NCI-H128 (cell line): ENCODE data around the gene PLAAT1.

Experiments used
- DNase-seq: peaks from one replicate; lab custom pipeline; 2025; ENCODE audit not compliant: unreplicated experiment; lab: John Stamatoyannopoulos, UW

PLAAT1 gene

DNA sequence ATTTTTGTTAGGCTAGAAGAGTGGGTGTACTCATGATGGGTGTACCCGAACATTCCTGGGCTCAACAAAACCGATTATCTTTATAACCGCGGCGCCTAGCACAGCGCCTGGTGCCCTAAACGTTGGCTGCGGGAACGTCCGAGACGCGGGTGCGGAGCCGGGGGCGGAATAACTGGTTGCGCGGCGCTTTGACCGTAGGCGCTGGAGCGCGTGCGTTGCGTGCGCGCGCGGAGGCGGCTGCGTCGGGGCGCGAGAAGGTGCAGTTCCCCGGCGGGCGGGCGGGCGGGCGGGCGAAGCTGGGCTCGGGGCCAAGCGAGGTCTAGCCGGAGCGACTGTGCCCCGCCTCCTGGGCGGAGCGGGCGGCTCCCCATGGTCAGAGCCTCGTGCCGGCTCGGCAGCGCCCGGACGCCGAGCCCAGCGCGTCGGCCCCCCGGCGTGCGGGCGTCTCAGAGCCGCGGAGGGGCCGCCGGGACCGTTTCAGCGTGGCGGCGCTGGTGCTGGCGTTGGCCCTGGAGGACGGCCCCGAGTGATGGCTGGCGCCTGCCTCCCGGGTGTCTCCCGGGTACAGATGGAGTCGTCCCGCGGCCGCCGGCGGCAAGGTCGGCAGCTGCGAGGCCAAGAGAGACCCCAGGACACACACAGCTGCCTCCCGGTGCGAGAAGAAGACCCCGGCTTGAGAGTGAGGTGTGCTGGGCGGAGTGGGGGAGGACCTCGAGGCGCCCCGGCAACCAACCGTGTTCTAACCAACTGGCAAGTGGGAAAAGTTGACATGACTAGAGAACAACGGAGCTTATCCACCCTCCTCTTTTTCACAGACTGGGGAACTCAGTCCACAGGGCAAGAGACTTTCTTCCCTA lies at the start of gene PLAAT1:
Gene PLAAT1, plus strand, starts transcription at position 373 of the 857 bp plus-strand sequence. CDS start 14,429 bp downstream, outside the sequence.
- DNase-seq: peak; percentile 54

DNA sequence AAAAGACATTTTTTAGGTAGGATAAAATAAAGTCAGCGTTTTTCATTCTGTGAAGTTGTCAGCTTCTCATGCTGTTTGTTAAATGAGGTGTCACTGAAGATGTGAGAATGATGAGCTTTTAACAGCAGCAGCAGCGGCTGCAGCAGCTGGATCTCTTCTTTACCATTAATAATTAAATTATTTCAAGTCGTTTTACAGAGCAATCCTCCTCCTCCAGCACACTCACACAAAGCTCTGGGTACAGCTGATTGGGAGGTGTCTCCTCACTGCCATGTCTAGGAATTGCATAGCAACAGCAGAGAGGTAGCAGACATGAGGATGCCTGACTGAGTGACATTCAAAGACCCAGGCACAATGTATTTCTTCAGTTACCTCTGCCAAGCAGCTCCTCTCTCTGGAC lies 46.7 kb upstream of the PLAAT1 start:
- DNase-seq: no peak

DNA sequence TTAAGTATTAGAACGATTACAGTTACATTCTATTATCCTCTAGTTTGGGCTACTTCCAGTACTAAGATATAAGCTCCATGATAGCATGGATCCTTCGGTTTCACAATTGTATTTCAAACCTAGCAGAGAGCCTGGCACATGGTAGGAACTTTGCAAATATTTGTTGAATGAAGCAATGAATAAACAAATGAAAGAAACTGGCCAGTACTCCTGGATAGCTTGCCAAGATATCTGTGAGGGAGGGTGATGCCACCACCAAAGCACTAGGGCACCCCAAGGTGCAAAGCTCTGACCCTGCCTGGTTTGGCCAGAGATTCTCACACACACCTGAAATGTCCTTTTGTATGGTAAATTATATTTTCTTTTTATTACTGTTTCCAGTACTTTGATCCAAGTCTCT lies 44.3 kb upstream of the PLAAT1 start:
- no peak for DNase-seq

DNA sequence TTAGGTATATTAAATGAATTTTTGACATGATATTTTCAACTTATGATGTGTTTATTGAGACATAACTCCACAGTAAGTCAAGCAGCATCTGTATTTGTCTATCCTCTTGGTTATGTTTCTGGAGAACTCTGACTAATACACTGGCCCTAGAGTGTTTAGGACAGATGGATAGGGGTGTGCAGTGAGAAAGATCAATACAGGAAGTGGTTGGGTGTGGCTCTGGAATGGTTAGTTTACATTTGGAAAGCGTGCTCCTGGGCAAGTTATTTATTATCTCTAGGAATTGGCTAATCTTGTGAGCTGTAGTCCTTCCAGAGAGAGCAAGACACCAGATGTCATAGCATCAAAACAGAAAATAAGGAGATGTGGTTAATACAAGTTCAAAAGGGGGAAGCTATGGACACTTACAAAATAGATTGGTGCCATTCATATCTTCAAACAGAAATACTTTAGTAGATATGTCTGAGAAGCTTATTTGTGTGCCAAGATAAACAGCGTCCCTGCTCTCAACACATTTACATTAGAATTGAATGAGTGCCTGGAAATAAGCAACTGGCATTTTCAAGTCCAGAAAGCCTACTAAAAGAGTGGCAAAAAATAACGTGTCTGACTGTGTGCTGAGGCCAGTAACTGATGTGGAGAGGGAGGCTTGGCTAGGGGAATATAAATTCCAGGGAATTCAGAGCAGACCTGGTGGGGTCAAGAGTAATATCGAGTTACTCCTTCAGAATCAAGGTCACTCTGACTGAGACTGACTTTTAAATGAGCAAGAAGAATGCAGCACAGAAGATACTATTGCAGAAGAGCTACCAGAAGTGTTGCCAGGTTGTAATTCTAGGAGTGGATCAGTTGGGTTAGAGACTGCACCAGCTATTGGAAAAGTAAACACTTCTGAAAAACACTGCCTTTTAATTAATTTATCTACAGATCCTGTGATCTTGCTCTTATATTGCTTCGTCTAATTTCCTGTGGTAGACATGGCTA lies 33.4 kb upstream of the PLAAT1 start:
- DNase-seq: no peak

DNA sequence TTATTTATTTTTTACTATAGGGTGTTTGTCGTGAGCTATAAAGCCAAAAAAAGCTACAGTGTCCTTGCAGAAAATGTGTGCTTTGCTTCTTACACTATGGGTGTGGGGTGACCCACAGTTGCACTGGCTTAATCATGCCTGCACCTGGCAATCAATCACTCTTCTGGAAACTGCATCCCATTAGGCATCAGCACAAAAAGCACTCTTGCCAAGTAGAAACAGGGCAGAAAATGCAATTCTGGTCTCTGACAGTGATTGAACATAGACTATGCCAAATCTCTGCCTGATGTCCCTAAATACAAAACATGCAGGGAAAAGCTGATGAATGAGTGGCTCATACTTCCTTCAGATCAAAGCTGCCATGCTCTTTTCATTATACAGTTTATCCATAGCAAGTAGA lies 30.4 kb upstream of the PLAAT1 start:
- no peak for DNase-seq

DNA sequence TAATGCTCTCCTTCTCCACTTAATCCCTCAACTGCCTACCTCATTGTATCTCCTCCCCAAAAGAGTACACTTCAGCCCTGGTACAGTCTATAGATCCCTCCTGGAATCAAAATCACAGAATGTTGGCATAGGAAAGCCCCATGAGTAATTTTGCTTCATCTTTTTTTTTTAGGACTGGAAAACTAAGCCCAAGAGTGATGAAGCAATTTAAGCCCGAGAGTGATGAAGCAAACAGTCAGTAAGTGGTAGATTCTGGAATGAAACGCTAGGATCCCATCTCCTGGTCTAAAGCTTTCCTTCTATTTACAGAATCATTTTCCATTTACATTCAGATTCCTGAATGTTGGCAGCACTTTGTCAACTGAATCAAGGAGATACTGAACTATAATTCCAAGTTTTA lies 29.8 kb upstream of the PLAAT1 start:
- DNase-seq: no peak

DNA sequence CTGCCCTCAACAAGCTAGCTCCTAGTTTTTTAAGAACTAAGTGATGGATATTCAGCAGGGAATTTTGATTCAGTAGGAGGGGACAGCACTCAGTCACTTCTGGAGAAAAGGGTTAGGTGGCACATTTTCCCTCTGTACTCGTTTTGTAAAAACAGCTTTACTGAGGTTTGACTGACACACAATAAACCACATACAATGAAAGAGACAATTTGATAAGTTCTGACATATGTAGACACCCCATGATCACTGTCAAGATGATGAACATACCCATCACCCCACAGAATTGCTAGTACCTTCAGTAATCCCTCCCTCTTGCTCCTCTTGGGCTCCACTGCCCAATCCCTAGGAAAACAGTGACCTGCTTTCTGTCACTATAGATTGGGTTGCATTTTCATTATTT lies 29.0 kb upstream of the PLAAT1 start:
- no peak for DNase-seq

DNA sequence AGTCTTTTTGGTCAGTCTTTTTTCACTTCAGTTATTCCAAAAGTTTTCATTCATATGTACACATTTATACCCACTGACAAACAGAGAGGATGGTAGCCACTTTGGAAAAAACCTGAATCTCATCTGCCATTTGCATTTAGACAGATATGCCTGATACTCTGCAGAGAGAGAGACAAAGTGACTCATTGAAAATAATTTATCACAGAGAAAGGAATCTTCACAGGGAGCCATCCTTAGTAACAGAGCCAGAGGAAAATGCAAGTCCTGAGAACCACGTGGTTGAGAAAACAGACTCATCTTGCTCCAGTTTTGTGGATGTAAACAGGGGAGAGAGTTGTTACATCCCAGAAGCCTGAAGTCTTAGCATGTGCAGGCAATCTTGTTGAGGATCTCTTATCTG lies 28.2 kb upstream of the PLAAT1 start:
- no peak for DNase-seq

DNA sequence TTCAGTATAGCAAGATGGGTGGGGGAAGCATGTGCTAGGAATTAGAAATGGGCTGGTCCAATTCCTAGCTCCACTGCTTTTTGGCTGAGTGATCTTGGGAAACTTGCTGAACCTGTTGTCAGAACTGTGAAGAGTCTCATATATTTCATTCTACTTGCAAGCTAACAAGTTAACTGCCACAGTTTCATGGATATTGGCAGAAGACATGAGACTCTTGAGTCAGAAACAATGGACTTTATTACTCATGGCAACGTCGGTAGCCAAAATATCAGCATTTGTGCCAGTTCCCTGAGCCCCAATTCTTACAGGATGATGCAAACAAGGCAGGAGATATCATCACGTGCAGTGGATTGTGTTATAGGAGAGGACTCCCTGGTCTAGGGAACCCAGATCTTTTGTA lies 26.6 kb upstream of the PLAAT1 start:
- no peak for DNase-seq

DNA sequence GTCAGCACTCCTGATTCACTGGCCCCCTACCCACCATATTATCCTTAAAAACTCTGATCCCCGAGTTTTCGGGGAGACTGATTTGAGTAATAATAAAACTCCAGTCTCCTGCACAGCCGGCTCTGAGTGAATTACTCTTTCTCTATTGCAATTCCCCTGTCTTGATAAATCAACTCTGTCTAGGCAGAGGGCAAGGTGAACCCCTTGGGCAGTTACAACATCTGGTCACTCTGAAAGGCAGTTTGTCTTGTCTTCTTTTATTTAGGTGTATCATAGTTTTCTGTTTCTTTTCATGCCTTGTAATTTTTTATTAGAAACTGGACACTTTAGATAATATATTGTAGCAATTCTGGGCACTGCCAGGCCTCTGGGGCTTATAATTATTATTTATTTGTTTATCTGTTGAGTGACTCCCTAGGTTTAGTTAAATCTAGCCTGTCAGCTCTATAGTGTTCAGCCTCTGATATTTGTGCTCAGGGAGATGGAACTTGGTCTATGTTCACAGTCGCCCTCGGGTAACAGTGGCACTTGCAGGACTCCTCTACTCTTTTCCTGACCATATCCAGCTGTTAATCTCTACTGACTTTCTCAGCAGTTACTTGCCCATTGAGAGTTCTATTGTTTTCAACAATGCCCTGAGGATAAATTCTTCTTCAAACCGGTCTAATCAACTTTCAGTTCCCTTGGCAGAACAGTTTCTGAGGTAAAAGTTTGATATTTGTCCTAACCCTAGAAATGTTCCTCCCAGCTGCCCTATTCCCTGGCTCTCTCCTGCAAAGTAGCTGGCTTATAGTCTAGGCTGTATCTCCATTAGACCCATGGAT lies 15.5 kb upstream of the PLAAT1 start:
- no peak for DNase-seq

DNA sequence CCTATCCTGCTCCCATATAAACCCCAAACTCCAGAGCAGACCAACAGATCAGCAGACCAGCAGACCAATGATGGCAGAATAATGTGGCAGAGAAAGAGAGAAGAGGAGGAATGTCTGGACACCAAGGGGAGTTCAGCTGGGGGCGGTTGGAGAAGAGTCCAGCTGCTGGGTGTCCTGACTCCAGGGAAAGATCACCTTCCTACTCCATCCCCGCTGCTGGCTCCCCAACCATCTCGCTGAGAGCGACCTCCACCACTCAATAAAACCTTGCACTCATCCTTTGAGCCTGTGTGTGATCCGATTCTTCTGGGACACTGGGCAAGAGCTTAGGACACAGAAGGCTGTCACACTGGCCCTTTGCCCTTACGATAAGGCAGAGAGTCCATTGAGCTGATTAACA lies 12.8 kb upstream of the PLAAT1 start:
- no peak for DNase-seq

DNA sequence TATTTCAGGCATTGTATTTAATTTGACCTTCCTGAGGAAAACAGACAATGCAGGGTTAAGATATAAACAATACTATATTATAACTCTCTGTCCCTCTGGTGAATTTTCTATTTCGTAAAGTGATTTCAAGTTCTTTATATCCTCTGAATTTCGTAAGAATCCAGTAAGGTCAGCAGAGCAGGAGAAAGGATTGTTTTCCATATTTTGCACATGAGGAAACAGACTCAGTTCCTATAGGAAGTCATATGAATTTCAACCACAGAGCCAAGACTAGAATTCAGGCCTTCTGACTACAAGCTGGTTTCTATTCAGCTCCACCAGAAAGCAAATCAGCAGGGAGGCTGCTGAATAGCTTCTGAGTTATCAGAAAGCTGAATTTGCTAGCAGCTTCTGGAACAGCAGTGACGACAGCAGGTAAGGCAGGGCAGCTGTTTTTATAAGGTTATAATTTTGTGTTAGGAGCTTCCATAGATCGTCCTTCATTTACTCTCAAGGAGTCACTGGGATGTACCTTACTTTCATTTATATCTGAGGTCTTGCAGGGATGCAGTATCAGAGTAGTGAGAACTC lies 11.1 kb upstream of the PLAAT1 start:
- DNase-seq: peak; percentile 41

DNA sequence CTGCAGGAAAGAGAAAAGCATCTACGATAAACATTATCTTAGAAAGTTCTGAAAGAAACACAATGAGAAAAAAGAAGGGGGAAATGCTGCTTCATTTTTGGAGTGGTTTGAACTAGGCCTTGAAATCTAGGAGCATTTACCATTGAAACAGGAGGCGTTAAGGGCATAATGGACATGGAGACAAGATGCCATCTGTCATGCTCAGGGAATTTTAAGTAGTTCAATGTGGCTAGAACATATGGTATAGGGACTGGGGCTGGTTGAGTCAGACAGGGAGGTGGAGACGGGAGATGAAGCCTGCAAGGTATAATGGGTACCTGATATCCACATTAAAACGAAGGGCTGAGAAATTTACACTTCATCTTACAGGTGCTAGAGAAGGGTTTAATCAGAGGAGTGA lies 10.4 kb upstream of the PLAAT1 start:
- DNase-seq: no peak

DNA sequence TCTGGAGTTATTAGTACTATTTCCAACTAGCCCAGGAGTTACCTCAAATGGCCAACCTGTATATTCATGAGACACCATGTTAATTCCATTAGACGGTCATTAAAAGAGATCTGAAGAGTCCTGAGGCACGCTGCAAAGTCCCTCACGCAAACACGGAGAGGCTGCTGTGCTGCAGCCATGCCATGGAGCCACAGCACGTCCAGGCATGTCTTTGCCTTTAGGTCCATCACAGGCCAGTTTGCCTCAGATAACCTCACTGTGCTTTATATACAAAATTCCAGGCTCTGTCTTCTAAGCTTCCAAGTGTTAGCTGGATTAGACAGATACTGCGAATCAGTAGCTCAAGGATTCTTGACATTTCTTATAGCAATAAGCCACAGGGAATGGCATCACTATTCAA lies 9.8 kb upstream of the PLAAT1 start:
- DNase-seq: no peak

DNA sequence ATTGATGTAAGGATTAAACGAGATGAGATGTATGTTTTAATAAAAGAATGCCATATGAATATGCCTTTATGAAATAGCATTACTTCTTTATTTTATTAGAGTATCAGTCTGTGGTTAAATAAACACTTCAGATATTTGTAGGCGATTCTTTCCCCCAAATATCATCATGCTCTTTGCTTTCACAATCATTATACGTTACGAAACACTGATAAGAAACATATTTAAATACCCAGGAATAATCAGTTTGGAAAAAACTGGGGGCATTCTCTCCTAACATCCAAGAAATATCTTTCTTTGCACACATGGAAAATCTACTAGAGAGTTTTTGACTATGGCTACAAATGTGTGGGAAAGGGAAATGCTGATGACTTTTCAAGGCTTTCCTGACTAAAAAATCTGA lies 4.4 kb upstream of the PLAAT1 start:
- DNase-seq: no peak

DNA sequence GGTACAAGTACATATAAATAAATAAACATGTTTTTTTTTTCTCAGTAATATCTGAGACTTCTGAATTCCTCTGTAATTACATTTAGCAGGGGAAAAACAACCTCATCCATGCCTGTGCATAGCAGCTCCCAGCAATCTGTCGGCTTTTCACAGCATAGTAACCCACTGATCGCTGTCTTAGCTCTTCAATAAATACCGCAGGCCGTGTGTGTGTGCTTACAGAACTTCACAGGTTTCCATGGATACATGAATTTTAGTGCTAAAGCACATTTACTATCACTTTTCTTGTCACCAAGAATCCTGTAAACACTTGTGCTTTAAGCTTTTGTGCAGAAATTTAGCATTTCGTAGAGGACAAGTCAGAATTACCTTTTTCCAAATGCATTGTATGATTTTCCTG lies 4.0 kb upstream of the PLAAT1 start:
- DNase-seq: no peak

DNA sequence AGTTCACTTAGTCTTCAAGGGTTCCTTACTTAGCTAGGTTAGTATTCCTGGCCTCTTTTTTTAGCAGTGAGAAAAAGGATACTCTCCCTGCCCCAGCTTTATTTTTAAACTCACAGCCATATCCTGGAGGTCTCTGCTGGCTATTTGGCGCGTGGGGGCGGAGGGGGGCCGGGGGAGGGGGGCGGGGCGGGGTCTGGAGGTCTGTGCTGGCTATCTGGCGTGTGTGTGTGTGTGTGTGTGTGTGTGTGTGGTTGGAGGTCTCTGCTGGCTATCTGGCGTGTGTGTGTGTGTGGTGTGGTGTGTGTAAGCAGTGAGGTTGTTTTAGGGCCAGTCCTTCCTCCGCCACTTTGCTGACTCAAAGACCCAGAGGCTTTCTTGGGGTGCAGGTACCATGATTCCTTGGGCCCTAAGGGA lies 579 bp upstream of the PLAAT1 start:
- DNase-seq: no peak

DNA sequence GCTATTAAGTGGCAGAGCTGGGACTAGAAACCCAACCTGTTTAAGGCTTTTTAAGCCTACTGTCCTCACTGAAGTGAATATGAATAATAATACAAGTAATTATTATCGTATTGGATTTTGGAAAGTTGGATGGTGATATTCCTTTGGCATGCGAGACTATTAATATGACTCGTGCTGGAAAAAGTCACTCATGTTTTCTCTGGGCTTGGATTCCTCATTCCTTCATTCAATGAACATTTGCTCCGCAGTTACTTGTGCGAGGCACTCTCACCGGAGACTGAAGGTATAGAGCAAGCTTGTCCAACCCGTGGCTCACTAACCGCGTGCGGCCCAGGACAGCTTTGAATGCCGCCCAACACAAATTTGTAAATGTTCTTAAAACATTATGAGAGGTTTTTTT lies 694 bp downstream of the PLAAT1 start:
- DNase-seq: no peak

DNA sequence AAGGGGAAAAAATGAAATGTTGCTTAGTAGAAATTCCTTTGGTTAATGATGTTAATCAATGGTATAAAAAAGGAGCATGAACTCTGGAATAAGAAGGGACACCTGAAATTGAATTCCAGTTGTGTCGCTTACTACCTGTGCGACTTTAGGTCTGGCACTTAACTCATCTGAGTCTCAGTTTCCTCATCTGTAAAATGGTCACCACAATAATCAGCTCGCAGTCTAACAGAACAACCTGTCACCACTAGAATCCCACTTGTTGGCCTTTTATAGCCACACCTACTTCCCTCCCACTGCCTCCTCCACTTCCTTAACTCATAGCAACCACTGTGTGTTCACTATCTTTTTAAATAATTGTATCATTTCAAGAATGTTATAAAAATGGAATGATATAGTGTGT lies 2.5 kb downstream of the PLAAT1 start:
- DNase-seq: no peak

DNA sequence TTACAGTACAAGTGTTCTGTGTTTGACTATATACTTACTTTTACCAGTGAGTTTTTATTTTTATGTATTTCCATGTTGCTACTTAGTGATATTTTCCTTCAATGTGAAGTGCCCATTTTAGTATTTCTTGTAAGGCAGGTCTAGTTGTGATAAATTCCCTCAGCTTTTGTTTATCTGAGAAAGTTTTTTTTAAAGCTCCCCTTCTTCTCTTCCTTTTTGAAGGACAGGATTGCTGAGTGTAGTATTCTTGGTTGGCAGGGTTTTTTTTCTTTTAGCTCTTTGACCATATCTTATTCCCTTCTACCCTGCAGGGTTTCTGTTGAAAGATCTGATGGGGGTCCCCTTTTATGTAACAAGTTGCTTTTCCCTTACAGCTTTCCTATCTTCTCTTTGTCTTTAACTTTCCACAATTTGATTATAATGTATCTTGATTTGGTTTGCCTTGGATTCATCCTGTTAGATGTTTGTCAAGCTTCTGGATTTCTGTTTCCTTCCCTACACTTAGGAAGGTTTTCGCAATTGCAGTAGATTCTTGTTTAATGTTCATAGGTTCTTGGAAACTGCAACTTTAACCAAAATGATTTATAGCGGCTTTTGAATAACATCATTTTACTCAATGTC lies 7.9 kb downstream of the PLAAT1 start:
- DNase-seq: no peak
